Neural cell (in vitro differentiated cells): ENCODE measurements around the gene PHACTR3. TPM values are rescaled to one million over a fixed set of nuclear protein-coding genes. Genes with fewer than 3 reads are reported as not detected.

ENCODE experiments used
- H2AFZ ChIP-seq: fragments of 200-600, 300-800 bp; sonication (generic), shearing (Covaris generic); 2 replicates; pipeline ENCODE4 v1.6.0; 2014; ENCODE audit warnings: low read depth, mild to moderate bottlenecking, antibody characterized with exemption, low read length, moderate library complexity
- H3F3A ChIP-seq: fragments of 200-600 bp; shearing (Covaris generic); 2 replicates; pipeline ENCODE4 v1.6.1; 2016; ENCODE audit warnings: mild to moderate bottlenecking, moderate library complexity, mixed read lengths, antibody characterized with exemption, low read length; ENCODE audit not compliant: insufficient read depth, poor library complexity, severe bottlenecking
- H3K27ac ChIP-seq: fragments of 200-600, 300-800 bp; sonication (generic), shearing (Covaris generic); 2 replicates; pipeline ENCODE4 v1.5.1; 2014; ENCODE audit warnings: mild to moderate bottlenecking, low read length, moderate library complexity
- H3K27me3 ChIP-seq: fragments of 300-800, 200-600 bp; sonication (generic), shearing (Covaris generic); 2 replicates; pipeline ENCODE4 v1.6.0; 2014; ENCODE audit warnings: mild to moderate bottlenecking, low read depth, low read length, moderate library complexity; ENCODE audit not compliant: insufficient read depth
- H3K36me3 ChIP-seq: fragments of 300-800, 200-600 bp; sonication (generic), shearing (Covaris generic); 2 replicates; pipeline ENCODE4 v1.5.1; 2014; ENCODE audit warnings: mild to moderate bottlenecking, antibody characterized with exemption, low read length, moderate library complexity; ENCODE audit not compliant: insufficient read depth
- H3K4me2 ChIP-seq: fragments of 300-800, 200-600 bp; sonication (generic), shearing (Covaris generic); 2 replicates; pipeline ENCODE4 v1.6.0; 2014; ENCODE audit warnings: mild to moderate bottlenecking, low read length
- H3K4me3 ChIP-seq: fragments of 300-800, 200-600 bp; sonication (generic), shearing (Covaris generic); 2 replicates; pipeline ENCODE4 v1.5.1; 2014; ENCODE audit warnings: mild to moderate bottlenecking, low read length, moderate library complexity
- H3K79me2 ChIP-seq: fragments of 200-600 bp; shearing (Covaris generic); replicated peaks from 2 replicates; pipeline ENCODE4 v1.6.0; 2014; ENCODE audit warnings: mild to moderate bottlenecking, low read length, moderate library complexity; ENCODE audit not compliant: insufficient read depth
- H3K9ac ChIP-seq: fragments of 300-800, 200-600 bp; sonication (generic), shearing (Covaris generic); 2 replicates; pipeline ENCODE4 v1.6.1; 2016; ENCODE audit warnings: mild to moderate bottlenecking, low read length, mixed read lengths
- H3K9me2 ChIP-seq: fragments of 200-600 bp; shearing (Covaris generic); 2 replicates; pipeline ENCODE4 v1.6.1; 2016; ENCODE audit warnings: mild to moderate bottlenecking, low read length, mixed read lengths; ENCODE audit not compliant: insufficient read depth
- H3K9me3 ChIP-seq: fragments of 200-600, 300-800 bp; sonication (generic), shearing (Covaris generic); 2 replicates; pipeline ENCODE4 v1.6.1; 2016; ENCODE audit warnings: mild to moderate bottlenecking, mixed run types, low read length, moderate library complexity, mixed read lengths
- H4K20me1 ChIP-seq: fragments of 200-600 bp; shearing (Covaris generic); 2 replicates; pipeline ENCODE4 v1.6.1; 2016; ENCODE audit warnings: mild to moderate bottlenecking, mixed run types; ENCODE audit not compliant: insufficient read depth
- EP300 ChIP-seq: fragments of 450-650 bp; conservative IDR thresholded peaks from 2 replicates; pipeline ENCODE4 v1.6.1; 2014; ENCODE audit warnings: antibody characterized with exemption, mild to moderate bottlenecking, moderate library complexity; ENCODE audit not compliant: poor library complexity, severe bottlenecking
- EZH2 ChIP-seq: fragments of 200-600, 300-800 bp; shearing (Covaris generic), sonication (generic); IDR thresholded peaks from 2 replicates; pipeline ENCODE4 v1.6.1; 2014; ENCODE audit warnings: antibody characterized with exemption, low read length, borderline replicate concordance, mild to moderate bottlenecking; ENCODE audit not compliant: insufficient read depth, poor library complexity, severe bottlenecking
- MXI1 ChIP-seq: fragments of 450-650 bp; conservative IDR thresholded peaks from 2 replicates; pipeline ENCODE4 v1.6.1; 2014; ENCODE audit warnings: antibody characterized with exemption, mild to moderate bottlenecking; ENCODE audit not compliant: poor library complexity, severe bottlenecking
- POLR2AphosphoS5 ChIP-seq: IDR thresholded peaks from 2 replicates; pipeline ENCODE4 v1.6.1; 2012
- RAD21 ChIP-seq: fragments of 450-650 bp; conservative IDR thresholded peaks from 2 replicates; pipeline ENCODE4 v1.6.1; 2014; ENCODE audit warnings: antibody characterized with exemption, mild to moderate bottlenecking, moderate library complexity
- SMC3 ChIP-seq: fragments of 450-650 bp; conservative IDR thresholded peaks from 2 replicates; pipeline ENCODE4 v1.6.1; 2014; ENCODE audit warnings: antibody characterized with exemption, mild to moderate bottlenecking, moderate library complexity; ENCODE audit not compliant: poor library complexity
- TAF1 ChIP-seq: IDR thresholded peaks from 2 replicates; pipeline ENCODE4 v1.6.1; 2012; ENCODE audit warnings: low read depth
- polyA plus RNA-seq: library from polyadenylated mRNA; depleted of rRNA; stranded (reverse); fragments of >200 nt; gene quantifications from 2 replicates; pipeline ENCODE4 v1.2.3, GENCODE V29; 2014
- TF ChIP-seq, protein P1 (sequence below): fragments of 450-650 bp; IDR thresholded peaks from 2 replicates; pipeline ENCODE4 v1.5.1; 2014; ENCODE audit warnings: antibody characterized with exemption, mild to moderate bottlenecking, moderate library complexity; ENCODE audit not compliant: poor library complexity, severe bottlenecking
- TF ChIP-seq, protein P2 (sequence below): IDR thresholded peaks from 2 replicates; pipeline ENCODE4 v1.6.1; 2012; ENCODE audit warnings: borderline replicate concordance

The PHACTR3 gene
- polyA plus RNA-seq, 1 donor from 2014 or later: 1.3 TPM

DNA sequence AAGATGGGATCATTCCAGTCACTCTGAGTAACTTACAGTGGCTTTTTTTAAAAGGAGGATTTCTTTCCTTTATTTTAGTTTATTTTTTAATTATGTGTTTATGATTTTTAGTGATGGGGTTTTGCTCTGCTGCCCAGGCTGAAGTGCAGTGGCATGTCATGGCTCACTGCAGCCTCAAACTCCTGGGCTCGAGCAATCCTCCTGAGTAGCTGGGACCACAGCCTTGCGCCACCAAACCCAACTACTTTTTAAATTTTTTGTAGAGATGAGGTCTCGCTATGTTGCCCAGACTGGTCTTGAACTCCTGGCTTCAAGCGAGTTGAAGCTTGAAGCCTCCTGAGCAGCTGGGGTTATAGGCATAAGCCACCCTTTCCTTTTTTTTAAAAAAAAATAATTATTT lies 31.8 kb upstream of the PHACTR3 start:
- Histone ChIP-seq H3K4me2 (no peak overlapping the region), H3K9me3 (no peaks in the 10 kb centered on the region), H3K9me2 (no peaks in the 10 kb centered on the region), H3K36me3 (no peaks in the 10 kb centered on the region), H3K79me2 (no peaks in the 10 kb centered on the region), H2AFZ (no peak overlapping the region), H3K27ac (no peak overlapping the region), H3F3A (no peaks in the 10 kb centered on the region), H4K20me1 (no peaks in the 10 kb centered on the region), H3K27me3 (peaks cover 28% of the 10 kb centered on the region), H3K9ac (no peak overlapping the region), H3K4me3 (no peak overlapping the region)
- TF ChIP-seq EZH2 (no peak), MXI1 (no peak), SMC3 (no peak), POLR2AphosphoS5 (no peak), RAD21 (no peak), TAF1 (no peak), EP300 (no peak)
- TF ChIP-seq, protein P1, sequence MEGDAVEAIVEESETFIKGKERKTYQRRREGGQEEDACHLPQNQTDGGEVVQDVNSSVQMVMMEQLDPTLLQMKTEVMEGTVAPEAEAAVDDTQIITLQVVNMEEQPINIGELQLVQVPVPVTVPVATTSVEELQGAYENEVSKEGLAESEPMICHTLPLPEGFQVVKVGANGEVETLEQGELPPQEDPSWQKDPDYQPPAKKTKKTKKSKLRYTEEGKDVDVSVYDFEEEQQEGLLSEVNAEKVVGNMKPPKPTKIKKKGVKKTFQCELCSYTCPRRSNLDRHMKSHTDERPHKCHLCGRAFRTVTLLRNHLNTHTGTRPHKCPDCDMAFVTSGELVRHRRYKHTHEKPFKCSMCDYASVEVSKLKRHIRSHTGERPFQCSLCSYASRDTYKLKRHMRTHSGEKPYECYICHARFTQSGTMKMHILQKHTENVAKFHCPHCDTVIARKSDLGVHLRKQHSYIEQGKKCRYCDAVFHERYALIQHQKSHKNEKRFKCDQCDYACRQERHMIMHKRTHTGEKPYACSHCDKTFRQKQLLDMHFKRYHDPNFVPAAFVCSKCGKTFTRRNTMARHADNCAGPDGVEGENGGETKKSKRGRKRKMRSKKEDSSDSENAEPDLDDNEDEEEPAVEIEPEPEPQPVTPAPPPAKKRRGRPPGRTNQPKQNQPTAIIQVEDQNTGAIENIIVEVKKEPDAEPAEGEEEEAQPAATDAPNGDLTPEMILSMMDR: no peak
- TF ChIP-seq, protein P2, sequence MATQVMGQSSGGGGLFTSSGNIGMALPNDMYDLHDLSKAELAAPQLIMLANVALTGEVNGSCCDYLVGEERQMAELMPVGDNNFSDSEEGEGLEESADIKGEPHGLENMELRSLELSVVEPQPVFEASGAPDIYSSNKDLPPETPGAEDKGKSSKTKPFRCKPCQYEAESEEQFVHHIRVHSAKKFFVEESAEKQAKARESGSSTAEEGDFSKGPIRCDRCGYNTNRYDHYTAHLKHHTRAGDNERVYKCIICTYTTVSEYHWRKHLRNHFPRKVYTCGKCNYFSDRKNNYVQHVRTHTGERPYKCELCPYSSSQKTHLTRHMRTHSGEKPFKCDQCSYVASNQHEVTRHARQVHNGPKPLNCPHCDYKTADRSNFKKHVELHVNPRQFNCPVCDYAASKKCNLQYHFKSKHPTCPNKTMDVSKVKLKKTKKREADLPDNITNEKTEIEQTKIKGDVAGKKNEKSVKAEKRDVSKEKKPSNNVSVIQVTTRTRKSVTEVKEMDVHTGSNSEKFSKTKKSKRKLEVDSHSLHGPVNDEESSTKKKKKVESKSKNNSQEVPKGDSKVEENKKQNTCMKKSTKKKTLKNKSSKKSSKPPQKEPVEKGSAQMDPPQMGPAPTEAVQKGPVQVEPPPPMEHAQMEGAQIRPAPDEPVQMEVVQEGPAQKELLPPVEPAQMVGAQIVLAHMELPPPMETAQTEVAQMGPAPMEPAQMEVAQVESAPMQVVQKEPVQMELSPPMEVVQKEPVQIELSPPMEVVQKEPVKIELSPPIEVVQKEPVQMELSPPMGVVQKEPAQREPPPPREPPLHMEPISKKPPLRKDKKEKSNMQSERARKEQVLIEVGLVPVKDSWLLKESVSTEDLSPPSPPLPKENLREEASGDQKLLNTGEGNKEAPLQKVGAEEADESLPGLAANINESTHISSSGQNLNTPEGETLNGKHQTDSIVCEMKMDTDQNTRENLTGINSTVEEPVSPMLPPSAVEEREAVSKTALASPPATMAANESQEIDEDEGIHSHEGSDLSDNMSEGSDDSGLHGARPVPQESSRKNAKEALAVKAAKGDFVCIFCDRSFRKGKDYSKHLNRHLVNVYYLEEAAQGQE: no peak

DNA sequence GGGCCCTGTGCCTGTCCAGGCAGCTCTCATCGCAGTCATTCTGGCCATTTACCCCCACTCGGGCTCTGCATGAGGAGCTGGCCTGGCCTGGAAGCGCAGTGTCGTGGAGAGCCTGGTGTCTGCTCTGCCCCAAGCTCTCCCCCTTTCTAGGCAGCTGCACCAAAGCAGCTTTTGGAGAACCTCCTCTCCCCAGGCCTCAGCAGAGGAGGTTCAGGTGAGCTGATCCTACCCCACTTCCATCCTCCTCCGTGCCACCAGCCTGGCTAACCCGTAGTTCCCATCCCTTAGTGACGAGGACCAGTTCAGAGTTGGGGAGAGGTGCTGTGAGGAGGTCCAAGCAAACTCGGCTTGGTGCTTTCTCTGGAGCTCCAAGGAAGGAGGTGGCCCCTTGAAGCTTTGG lies 30.5 kb upstream of the PHACTR3 start:
- Histone ChIP-seq H3K27me3 (peaks cover 41% of the 10 kb centered on the region), H3K27ac (no peak overlapping the region), H2AFZ (no peak overlapping the region), H3F3A (no peaks in the 10 kb centered on the region), H3K36me3 (no peaks in the 10 kb centered on the region), H3K79me2 (no peaks in the 10 kb centered on the region), H3K4me2 (no peak overlapping the region), H3K9me2 (no peaks in the 10 kb centered on the region), H4K20me1 (no peaks in the 10 kb centered on the region), H3K9ac (no peak overlapping the region), H3K4me3 (no peak overlapping the region), H3K9me3 (no peaks in the 10 kb centered on the region)
- TF ChIP-seq EP300 (no peak), POLR2AphosphoS5 (no peak), EZH2 (no peak)

DNA sequence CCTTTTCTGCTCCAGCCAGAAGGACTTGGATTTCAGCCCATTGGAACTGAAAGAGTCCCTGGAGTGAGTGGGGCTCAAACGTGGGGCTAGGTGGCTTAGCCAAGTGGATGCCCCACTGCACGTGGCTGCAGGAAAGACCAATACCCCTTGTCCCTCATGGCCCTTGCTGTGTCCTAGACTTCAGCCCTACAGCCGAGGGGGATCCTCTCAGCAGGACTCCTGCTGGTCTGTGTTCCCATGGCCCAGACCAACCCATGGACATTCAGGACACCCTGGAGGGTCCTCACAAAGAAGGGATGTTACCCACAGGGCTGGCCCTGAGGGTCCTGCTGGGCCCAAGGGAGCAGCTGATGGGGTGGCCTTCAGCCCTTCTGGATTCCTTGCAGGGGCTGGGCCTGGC lies 30.0 kb upstream of the PHACTR3 start:
- Histone ChIP-seq H3K27ac (no peak overlapping the region), H3F3A (no peaks in the 10 kb centered on the region)

More for the DNA sequence above, 30.0 kb upstream of the PHACTR3 start:
- H3K9me2 ChIP-seq: no peaks in the 10 kb centered on the region
- H3K4me3 ChIP-seq: no peak overlapping the region
- no peak for TF ChIP-seq POLR2AphosphoS5
- TF ChIP-seq, protein P1: no peak
- TF ChIP-seq TAF1: no peak
- TF ChIP-seq MXI1: no peak
- no peaks in the 10 kb centered on the region for H3K9me3 ChIP-seq
- no peak overlapping the region for H3K9ac ChIP-seq
- H3K4me2 ChIP-seq: no peak overlapping the region
- no peaks in the 10 kb centered on the region for H4K20me1 ChIP-seq
- H2AFZ ChIP-seq: no peak overlapping the region
- no peaks in the 10 kb centered on the region for H3K36me3 ChIP-seq
- no peaks in the 10 kb centered on the region for H3K79me2 ChIP-seq
- H3K27me3 ChIP-seq: peaks cover 43% of the 10 kb centered on the region
